A549 (cell line): ENCODE data around the gene SYCP1. TPM values are rescaled to one million over a fixed set of nuclear protein-coding genes. Genes with fewer than 3 reads are reported as not detected.
"Not testable (repeated sequence)": the region's sequence is repeated elsewhere in the genome, so short reads cannot be mapped to it uniquely, and the experiment has no call there.

Experiments
- ATAC-seq, 2 experiments: fragments of 200-7000 bp in 1 of 2; fragments of >200 bp in 1 of 2; cut with Nextera tagmentation in 1 of 2; cut with Tn5 transposase in 1 of 2; 3 replicates each; pipeline versions ENCODE4 v1.8.0 to v1.9.1; 2018 to 2020; ENCODE audit warnings: mild to moderate bottlenecking in 1 of 2, moderate library complexity in 1 of 2
- CTCF ChIA-PET: fragments of 300-600 bp; sonication (Branson Sonifier 250); formaldehyde crosslinking; extraction: SDS; loops from one replicate; lab custom pipeline; 2021; ENCODE audit warnings: antibody characterized with exemption, inconsistent platforms; lab: Yijun Ruan, JAX
- POLR2A ChIA-PET: fragments of 350-600 bp; formaldehyde crosslinking; extraction: SDS; loops from one replicate; lab custom pipeline; 2021; ENCODE audit warnings: antibody characterized with exemption, inconsistent platforms; lab: Yijun Ruan, JAX
- DNase-seq, 2 experiments: peaks; one replicate each; pipeline versions ENCODE4 v3.0.0 to v3.0.0-alpha.2; 2011 to 2016; ENCODE audit warnings: low read depth in 1 of 2, low spot score in 1 of 2
- FAIRE-seq: peaks from 2 replicates; lab custom pipeline; 2011; peaks lifted over from hg19 to GRCh38; lab: Jason Lieb, UNC
- H3K27ac ChIP-seq, 2 experiments: fragments of >200 bp; sonication (Bioruptor Twin); formaldehyde crosslinking; 3 replicates each; pipeline ENCODE4 v1.5.1; 2016 to 2017
- H3K4me1 ChIP-seq: fragments of >200 bp; sonication (Bioruptor Twin); formaldehyde crosslinking; 3 replicates; pipeline ENCODE4 v1.6.1; 2016
- H3K4me2 ChIP-seq: fragments of >200 bp; sonication (Bioruptor Twin); formaldehyde crosslinking; 3 replicates; pipeline ENCODE4 v1.6.1; 2016
- H3K4me3 ChIP-seq: fragments of >200 bp; sonication (Bioruptor Twin); formaldehyde crosslinking; 3 replicates; pipeline ENCODE4 v1.5.1; 2016
- H3K9me3 ChIP-seq: fragments of >200 bp; sonication (Bioruptor Twin); formaldehyde crosslinking; 3 replicates; pipeline ENCODE4 v1.6.1; 2016
- ATOH8 ChIP-seq: fragments of 250-450 bp; sonication (Bioruptor Pico); IDR thresholded peaks from 2 replicates; pipeline ENCODE4 v1.5.0; 2020; ENCODE audit warnings: low read depth, mild to moderate bottlenecking, moderate library complexity
- BCL3 ChIP-seq: fragments of >200 bp; sonication (Bioruptor Twin); formaldehyde crosslinking; IDR thresholded peaks from 3 replicates; pipeline ENCODE4 v1.6.1; 2016
- FOSB ChIP-seq: fragments of 250-450 bp; sonication (Bioruptor Pico); IDR thresholded peaks from 2 replicates; pipeline ENCODE4 v1.5.0; 2020; ENCODE audit warnings: mild to moderate bottlenecking, moderate library complexity
- FOXS1 ChIP-seq: fragments of 250-450 bp; sonication (Bioruptor Pico); IDR thresholded peaks from 2 replicates; pipeline ENCODE4 v1.5.0; 2020; ENCODE audit warnings: mild to moderate bottlenecking, moderate library complexity
- HEYL ChIP-seq: fragments of 250-450 bp; sonication (Bioruptor Pico); IDR thresholded peaks from 2 replicates; pipeline ENCODE4 v1.8.0; 2021; ENCODE audit warnings: mild to moderate bottlenecking, moderate library complexity
- JUN ChIP-seq, 2 experiments: fragments of >200 bp; sonication (Bioruptor Twin); formaldehyde crosslinking; IDR thresholded peaks; 2 replicates in 1 of 2; 3 replicates in 1 of 2; pipeline ENCODE4 v1.6.1; 2016 to 2017
- KDM1A ChIP-seq: fragments of 200-600 bp; sonication (generic); IDR thresholded peaks from 2 replicates; pipeline ENCODE4 v1.6.1; 2016; ENCODE audit warnings: low read depth, mild to moderate bottlenecking
- MAZ ChIP-seq: fragments of 150-350 bp; IDR thresholded peaks from 2 replicates; pipeline ENCODE4 v1.6.1; 2014; ENCODE audit warnings: antibody characterized with exemption, low read depth, low read length, borderline replicate concordance
- MYC ChIP-seq: IDR thresholded peaks from 2 replicates; pipeline ENCODE4 v1.6.1; 2012; ENCODE audit warnings: mild to moderate bottlenecking, inconsistent platforms, low read length, improper control_type of control experiment, borderline replicate concordance
- POLR2A ChIP-seq: IDR thresholded peaks from 2 replicates; pipeline ENCODE4 v1.6.1; 2012; ENCODE audit warnings: mild to moderate bottlenecking, low read length
- POLR2AphosphoS2 ChIP-seq: conservative IDR thresholded peaks from 2 replicates; pipeline ENCODE4 v1.6.1; 2012; ENCODE audit warnings: low read length, improper control_type of control experiment, inconsistent platforms
- RAD21 ChIP-seq, 2 experiments: fragments of >200 bp in 1 of 2; sonication (Bioruptor Twin) in 1 of 2; formaldehyde crosslinking in 1 of 2; IDR thresholded peaks in 1 of 2; conservative IDR thresholded peaks in 1 of 2; 2 replicates in 1 of 2; 3 replicates in 1 of 2; pipeline ENCODE4 v1.6.1; 2012 to 2018; ENCODE audit warnings: inconsistent platforms in 1 of 2
- RCOR1 ChIP-seq: fragments of 150-350 bp; IDR thresholded peaks from 2 replicates; pipeline ENCODE4 v1.6.1; 2014; ENCODE audit warnings: antibody characterized with exemption, low read length, low read depth
- RFX5 ChIP-seq: fragments of 450-650 bp; IDR thresholded peaks from 2 replicates; pipeline ENCODE4 v1.7.1; 2014; ENCODE audit warnings: antibody characterized with exemption, mild to moderate bottlenecking, moderate library complexity
- SMC3 ChIP-seq: fragments of >200 bp; sonication (Bioruptor Twin); formaldehyde crosslinking; IDR thresholded peaks from 3 replicates; pipeline ENCODE4 v1.6.1; 2018; ENCODE audit warnings: inconsistent platforms
- ZFP36 ChIP-seq: fragments of 450-650 bp; IDR thresholded peaks from 2 replicates; pipeline ENCODE4 v1.6.1; 2014; ENCODE audit warnings: borderline replicate concordance; ENCODE audit not compliant: partially characterized antibody
- ZNF302 ChIP-seq: fragments of 250-450 bp; sonication (Bioruptor Pico); IDR thresholded peaks from 2 replicates; pipeline ENCODE4 v1.9.0; 2021; ENCODE audit warnings: inconsistent platforms, mild to moderate bottlenecking, moderate library complexity
- WGBS: methylation state at CpG from one replicate; pipeline ENCODE4 v1.1.6; 2017; ENCODE audit errors: missing lambda C conversion rate; 5-methylcytosine and 5-hydroxymethylcytosine counted together
- polyA plus RNA-seq, 4 experiments: library from polyadenylated mRNA; depleted of rRNA in 3 of 4; stranded (reverse); fragments of >200 nt; fragmentation: RNase III in 1 of 4; extraction: RNeasy Plus Mini Kit Qiagen cat#74134 plus additional on column Dnase treatment in 1 of 4; gene quantifications; 2 replicates in 3 of 4; 3 replicates in 1 of 4; pipeline ENCODE4 v1.2.3, GENCODE V29; 2011 to 2017
- TF ChIP-seq, protein P1 (sequence below): IDR thresholded peaks from 2 replicates; pipeline ENCODE4 v1.6.1; 2012
- TF ChIP-seq, protein P2 (sequence below): IDR thresholded peaks from 2 replicates; pipeline ENCODE4 v1.6.1; 2012
- TF ChIP-seq, protein P3 (sequence below): IDR thresholded peaks from 2 replicates; pipeline ENCODE4 v1.6.1; 2012; ENCODE audit warnings: low read depth, borderline replicate concordance

Gene SYCP1
- polyA plus RNA-seq, 2 of the 4 experiments (the other 2 are of a cell fraction), result not detected

DNA sequence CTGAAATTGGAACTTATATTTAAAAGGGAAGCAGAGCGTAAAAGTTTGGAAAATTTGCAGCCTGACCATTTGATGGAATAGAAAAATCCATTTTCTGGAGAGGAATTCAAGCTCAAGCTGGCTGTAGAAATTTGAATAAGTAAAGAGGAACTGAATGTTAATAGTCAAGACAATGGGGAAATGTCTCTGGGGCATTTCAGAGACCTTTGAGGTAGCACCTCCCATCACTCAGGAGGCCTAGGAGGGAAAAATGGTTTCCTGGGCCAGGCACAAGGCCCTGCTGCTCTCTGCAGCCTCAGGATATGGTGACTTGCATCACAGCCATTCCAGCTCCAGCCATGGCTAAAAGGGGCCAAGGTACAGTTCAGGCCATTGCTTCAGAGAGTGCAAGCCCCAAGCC lies 157.3 kb downstream of the SYCP1 start:
- Histone ChIP-seq H3K9me3 (no peaks in the 10 kb centered on the region), H3K4me3 (no peak overlapping the region), H3K4me1 (no peaks in the 10 kb centered on the region), H3K27ac (no peak overlapping the region), H3K4me2 (no peak overlapping the region)
- ATAC-seq (no peak), DNase-seq (no peak), FAIRE-seq (no peak)
- POLR2A ChIA-PET, result no interaction called here
- WGBS, result 37% methylated on average over 1 of the region's 1 CpG
- no peak for TF ChIP-seq BCL3
- TF ChIP-seq POLR2AphosphoS2, result no peak
- TF ChIP-seq KDM1A, result no peak
- no peak for TF ChIP-seq JUN (IDR thresholded peaks at IDR 0.05)
- TF ChIP-seq RAD21 (conservative IDR thresholded peaks at IDR 0.05 in 1 of 2, IDR thresholded peaks at IDR 0.05 in 1 of 2), result no peak
- no peak for TF ChIP-seq ATOH8 (CRISPR knock-in tag)
- TF ChIP-seq MAZ, result no peak
- TF ChIP-seq RFX5, result no peak
- TF ChIP-seq ZNF302, result no peak
- TF ChIP-seq POLR2A, result no peak
- no peak for TF ChIP-seq HEYL (CRISPR knock-in tag)
- CTCF ChIA-PET, result no interaction called here

DNA sequence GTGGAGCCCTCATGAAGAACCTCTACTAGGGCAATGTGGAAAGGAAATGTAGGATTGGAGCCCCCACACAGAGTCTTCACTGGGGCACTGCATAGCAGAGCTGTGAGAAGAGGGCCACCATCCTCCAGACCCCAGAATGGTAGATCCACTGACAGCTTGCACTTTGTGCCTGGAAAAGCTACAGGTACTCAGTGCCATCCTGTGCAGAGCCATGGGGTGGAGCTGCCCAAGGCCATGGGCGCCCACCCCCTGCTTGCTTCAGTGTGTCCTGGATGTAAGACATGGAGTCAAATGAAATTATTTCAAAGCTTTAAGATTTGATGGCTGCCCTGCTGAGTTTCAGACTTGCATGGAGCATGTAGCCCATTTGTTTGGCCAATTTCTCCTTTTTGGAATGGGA lies 157.8 kb downstream of the SYCP1 start:
- no peaks in the 10 kb centered on the region for H3K4me1 ChIP-seq
- H3K9me3 ChIP-seq, result no peaks in the 10 kb centered on the region
- no peak for DNase-seq
- no peak for TF ChIP-seq ZFP36
- ChIA-PET CTCF (no interaction called here), POLR2A (no interaction called here)
- H3K4me3 ChIP-seq, result no peak overlapping the region
- no peak overlapping the region for H3K4me2 ChIP-seq
- no peak overlapping the region for H3K27ac ChIP-seq
- FAIRE-seq, result no peak
- ATAC-seq, result no peak
- 0% methylated on average over 1 of the region's 1 CpG for WGBS

DNA sequence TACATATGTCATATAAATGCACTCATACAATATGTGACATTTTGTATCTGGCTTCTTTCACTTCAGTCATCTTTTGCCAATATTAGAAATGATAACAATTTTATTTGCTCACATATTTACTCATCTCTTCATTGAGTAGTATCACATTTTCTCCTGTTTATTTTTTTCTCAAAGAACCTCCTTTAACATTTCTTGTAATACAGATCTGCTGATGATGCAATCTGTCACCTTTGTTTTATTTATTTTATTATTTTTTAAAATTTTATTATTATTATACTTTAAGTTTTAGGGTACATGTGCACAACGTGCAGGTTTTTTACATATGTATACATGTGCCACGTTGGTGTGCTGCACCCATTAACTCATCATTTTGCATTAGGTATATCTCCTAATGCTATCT lies 159.1 kb downstream of the SYCP1 start:
- ChIA-PET POLR2A (no interaction called here), CTCF (no interaction called here)
- Histone ChIP-seq H3K4me3 (no peak overlapping the region), H3K4me1 (no peaks in the 10 kb centered on the region), H3K27ac (no peak overlapping the region), H3K4me2 (no peak overlapping the region), H3K9me3 (no peaks in the 10 kb centered on the region)
- FAIRE-seq, result no peak
- WGBS, result 37% methylated on average over 2 of the region's 2 CpGs
- no peak for ATAC-seq
- TF ChIP-seq FOSB (no peak), RCOR1 (no peak), SMC3 (no peak), FOXS1 (CRISPR knock-in tag) (no peak), MYC (no peak)
- TF ChIP-seq, protein P1, sequence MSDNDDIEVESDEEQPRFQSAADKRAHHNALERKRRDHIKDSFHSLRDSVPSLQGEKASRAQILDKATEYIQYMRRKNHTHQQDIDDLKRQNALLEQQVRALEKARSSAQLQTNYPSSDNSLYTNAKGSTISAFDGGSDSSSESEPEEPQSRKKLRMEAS, result no peak
- TF ChIP-seq, protein P2, sequence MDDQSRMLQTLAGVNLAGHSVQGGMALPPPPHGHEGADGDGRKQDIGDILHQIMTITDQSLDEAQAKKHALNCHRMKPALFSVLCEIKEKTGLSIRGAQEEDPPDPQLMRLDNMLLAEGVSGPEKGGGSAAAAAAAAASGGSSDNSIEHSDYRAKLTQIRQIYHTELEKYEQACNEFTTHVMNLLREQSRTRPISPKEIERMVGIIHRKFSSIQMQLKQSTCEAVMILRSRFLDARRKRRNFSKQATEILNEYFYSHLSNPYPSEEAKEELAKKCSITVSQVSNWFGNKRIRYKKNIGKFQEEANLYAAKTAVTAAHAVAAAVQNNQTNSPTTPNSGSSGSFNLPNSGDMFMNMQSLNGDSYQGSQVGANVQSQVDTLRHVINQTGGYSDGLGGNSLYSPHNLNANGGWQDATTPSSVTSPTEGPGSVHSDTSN, result no peak
- TF ChIP-seq, protein P3, sequence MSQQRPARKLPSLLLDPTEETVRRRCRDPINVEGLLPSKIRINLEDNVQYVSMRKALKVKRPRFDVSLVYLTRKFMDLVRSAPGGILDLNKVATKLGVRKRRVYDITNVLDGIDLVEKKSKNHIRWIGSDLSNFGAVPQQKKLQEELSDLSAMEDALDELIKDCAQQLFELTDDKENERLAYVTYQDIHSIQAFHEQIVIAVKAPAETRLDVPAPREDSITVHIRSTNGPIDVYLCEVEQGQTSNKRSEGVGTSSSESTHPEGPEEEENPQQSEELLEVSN, result no peak
- TF ChIP-seq, all 56 proteins: peak for 0
- DNase-seq, result no peak

GRCh38 chr1:115019549-115019948 lies 164.9 kb downstream of the SYCP1 start:
- WGBS, result 27% methylated on average over 3 of the region's 9 CpGs
- POLR2A ChIA-PET, CTCF ChIA-PET, H3K27ac ChIP-seq, H3K9me3 ChIP-seq, ATAC-seq, H3K4me3 ChIP-seq, H3K4me2 ChIP-seq, H3K4me1 ChIP-seq, DNase-seq, FAIRE-seq: not testable (repeated sequence)
